ENCODE data around the gene ECPAS.
"Not testable (repeated sequence)": the region's sequence is repeated elsewhere in the genome, so short reads cannot be mapped to it uniquely, and the experiment has no call there.

Gene ECPAS

GRCh38 chr9:111467778-111468367 is 16.3 kb downstream of the ECPAS start:
- peak; percentile 7 for DNase-seq

DNA sequence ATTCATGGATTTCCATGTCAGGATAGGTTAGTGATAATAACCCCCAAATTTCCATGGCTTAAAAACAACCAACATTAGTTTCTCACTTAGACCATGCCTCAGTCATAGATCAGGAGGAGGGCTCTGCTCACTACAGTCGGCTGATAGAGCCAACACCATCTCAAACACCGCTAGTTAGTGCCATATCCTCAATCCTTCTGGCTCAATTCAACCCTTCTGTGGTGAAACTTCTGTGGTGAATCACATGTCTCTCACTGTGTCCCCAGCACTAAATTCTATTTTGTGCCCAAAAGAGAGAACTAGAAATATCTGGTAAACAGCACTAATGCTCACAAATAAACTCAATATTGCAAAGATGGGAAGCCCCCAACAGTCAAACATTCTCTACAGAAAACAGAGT is 21.1 kb downstream of the ECPAS start:
- peak; percentile 69 for DNase-seq

DNA sequence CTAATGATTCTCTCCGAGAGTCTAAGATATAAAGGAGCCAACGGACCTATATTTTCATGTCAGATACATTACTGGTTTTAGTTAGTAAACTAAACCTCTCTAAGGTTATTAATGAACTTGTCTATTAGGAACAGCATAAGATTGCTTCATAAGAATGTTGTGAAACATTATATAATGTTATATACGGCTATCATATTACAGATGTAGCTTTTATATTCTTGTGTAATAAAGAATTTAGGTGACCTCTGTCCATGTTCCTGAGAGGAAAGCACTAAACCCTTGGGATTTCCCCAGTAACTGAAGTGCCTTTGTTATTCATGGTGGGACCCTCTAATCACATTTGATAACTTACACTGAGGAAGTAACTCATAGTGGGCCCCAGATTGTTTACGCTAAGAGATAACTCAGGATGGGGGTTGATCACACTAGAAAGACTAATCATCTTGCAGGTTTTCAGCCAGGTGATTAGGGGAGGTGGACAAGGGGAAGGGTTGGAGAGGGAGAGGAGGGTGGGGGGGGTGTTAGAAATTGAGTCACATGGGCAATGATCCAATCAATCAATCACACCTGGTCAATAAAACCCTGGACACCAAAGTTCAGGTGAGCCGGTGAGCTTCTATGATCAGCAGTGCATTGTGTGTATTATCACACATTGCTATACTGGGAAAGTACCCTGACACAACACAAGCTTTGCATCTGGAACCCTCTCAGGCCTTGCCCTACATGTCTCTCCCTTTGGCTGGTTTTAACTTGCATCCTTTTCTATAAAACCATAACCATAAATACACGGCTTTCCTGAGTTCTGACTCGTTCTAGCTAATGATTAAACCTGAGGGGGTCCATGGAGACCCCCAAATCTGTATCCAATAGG is 25.8 kb downstream of the ECPAS start:
- no peak for DNase-seq

DNA sequence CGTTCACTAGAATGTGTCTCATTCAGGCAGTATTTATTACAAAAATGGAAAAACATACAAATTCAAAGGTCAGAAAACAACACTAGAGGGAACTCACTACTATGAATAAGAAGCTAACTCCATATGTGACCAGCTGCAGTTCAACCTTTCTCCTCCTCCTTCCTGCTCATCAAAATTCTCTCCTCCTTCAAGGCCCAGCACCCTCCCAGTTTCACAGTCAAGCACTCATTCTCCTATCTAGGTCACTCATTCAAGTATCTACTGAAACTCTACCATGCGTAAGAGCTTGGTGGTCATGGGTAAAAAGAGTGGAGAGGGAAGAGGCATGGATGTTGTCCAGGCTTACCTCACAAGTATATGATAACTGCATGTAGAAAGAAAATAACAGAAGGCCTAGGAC is 27.7 kb downstream of the ECPAS start:
- no peak for DNase-seq

DNA sequence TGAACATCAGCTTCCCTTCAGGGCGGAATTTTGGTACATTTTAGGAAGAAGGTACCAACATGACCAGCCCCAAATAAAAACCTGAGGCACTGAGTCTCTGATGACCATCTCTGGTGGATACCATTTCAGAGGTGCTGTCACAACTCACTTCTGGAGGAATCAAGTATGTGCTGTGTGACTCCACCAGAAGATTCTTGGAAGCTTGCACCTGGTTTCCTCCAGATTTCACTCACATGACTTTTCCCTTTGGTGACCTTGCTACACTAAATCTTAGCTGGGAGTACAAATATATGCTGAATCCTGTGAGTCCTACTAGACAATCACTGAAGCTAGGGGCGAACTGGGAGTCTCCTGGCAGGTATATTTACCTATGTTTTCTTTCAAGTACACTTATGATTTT is 28.5 kb downstream of the ECPAS start:
- no peak for DNase-seq

- DNase-seq, result no peak
Measured at GRCh38 chr9:111454751-111455150, 29.4 kb downstream of the ECPAS start.

GRCh38 chr9:111451570-111451969 is 32.6 kb downstream of the ECPAS start:
- no peak for DNase-seq

GRCh38 chr9:111450124-111450523 is 34.1 kb downstream of the ECPAS start:
- DNase-seq, result no peak

DNA sequence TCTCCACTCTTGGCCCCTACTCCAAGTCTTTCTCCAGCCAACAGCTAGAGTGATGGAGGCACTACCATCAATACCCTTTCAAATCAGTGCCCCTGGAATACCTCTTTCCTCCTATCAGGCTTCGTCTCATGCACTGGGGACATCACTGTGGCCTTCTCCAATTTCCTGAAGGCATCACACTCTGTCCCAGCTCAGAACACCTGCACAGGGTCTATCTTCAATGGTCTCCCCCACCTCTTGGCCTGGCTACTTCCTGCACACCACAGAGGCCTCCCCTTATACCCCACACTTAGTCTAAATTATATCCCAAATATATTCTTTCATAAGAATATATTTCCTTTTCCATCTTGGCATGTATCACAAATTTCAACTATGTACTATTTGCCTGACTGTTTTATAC is 34.5 kb downstream of the ECPAS start:
- no peak for DNase-seq

GRCh38 chr9:111445799-111446198 is 38.4 kb downstream of the ECPAS start:
- DNase-seq, result not testable (repeated sequence)

DNA sequence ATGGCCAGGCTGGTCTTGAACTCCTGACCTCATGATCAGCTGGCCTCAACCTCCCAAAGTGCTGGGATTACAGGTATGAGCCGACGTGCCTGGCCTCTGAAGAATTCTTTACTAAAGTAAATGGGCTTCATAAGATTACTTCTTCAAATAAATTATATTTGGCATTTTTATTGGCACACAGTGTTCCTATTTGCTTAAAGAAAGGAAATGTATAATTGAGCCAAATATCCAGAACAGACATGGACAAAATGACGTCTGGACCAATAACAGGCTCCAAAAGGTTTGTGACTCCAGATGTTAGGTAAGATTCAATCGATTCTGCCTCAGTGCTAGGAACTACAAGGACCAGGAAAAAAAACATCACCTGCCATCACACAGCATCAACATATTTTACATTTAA is 40.7 kb downstream of the ECPAS start:
- DNase-seq, result no peak

DNA sequence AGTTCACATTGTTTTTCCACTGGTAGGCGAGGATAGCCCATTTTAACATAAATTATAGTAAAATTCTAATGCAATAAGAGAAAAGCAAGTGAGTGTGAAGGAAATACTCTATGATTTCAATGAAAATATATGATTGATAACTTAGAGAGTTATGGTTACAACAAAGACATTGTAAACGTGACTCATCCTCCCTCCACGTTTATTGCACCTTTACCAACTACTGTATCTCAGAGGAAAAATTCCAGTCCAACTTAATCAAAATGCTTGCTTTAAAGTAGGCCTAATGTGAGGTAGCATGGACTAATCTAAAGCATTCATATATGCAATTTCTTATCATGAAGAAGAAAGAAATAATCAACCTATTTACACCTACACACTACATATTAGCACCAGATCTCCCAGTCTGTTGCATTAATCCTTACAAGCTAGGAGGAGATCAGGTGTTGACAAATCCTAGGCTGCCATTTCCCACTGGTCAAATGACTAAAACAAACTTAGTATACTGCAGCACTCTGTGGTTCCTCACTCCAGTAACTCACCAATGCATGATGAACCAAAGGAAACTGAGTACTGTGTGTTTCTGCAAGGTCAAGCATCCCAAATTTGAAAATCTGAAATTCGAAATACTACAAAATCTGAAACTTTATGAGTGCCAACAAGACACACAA is 41.7 kb downstream of the ECPAS start:
- DNase-seq, result no peak

DNA sequence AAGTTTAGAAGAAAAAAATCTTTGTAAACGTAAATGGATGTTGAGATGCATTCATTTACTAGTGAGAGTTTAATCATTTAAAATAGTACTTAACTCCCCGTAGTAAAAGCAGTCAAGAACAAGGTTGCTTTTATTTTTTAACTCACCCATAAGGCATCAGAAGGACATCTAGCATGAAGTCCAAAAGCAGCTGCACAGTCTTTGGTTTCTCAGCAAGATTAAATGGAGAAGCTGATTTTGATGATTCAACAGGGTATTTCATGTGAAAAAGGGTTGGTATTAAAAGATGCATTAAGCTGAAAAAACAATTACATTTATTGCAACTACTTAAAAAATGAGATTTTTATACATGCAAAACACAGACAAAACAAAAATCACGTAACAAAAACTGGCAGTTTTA is 44.0 kb downstream of the ECPAS start:
- no peak for DNase-seq

- DNase-seq, result no peak
Measured at GRCh38 chr9:111438541-111439235, 45.5 kb downstream of the ECPAS start.

DNA sequence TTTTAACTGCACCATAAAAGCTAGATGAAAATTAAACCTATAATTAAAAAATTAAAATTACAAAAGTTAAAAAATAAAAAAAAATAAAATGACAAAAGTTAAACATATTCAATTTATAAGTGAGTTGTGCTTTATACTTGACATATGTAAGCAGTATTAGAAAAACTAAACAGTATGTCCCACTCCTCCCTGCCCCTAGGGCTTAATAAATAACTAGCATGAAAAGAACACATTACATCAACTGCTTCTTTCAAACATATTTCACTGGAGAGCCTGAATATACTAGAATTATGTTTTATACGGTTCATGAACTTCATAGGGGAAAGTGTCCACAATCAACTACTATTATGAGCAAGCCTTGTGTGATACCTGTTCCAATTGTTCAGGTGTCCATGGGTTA is 47.6 kb downstream of the ECPAS start:
- no peak for DNase-seq

- DNase-seq, result no peak
Measured at GRCh38 chr9:111433082-111433481, 51.1 kb downstream of the ECPAS start.

- peak; percentile 5 for DNase-seq
Measured at GRCh38 chr9:111431684-111432083, 52.5 kb downstream of the ECPAS start.

DNA sequence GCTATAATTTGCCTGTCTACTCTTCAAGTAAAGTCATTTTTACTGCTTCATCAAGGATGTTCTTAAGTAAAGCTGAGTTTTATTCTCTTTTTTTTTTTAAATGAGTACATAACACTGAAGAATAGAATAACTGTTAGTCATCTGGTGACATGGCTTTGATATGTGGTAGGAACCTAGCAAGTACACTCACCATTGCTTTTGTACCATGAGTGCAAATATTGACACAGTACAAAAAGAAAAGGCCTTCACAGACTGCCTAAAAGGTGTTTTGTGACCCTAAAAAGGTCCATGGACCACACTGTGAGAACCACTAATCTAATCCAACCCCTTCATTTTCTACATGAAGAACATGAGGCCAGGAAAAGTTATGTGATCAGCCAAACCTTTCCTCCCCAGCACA is 55.0 kb downstream of the ECPAS start:
- no peak for DNase-seq

DNA sequence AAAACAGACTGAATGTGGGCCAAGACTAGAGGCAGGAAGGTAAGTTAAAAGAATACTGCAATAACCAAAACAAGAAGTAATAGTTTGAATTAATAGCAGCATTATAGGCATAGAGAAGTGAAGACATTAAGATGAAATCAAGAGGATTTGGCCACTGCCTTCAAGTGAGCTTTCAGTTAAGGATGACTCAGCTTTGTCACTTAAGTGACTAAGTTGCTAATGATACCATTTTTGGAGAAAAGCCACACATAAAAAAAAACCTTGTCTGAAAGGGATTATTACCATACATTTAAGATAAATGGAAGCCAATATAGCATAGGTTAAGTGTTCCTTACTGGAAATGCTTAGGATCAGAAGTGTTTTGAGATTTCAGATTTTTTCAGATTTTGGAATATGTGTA is 57.0 kb downstream of the ECPAS start:
- peak; percentile 75 for DNase-seq

DNA sequence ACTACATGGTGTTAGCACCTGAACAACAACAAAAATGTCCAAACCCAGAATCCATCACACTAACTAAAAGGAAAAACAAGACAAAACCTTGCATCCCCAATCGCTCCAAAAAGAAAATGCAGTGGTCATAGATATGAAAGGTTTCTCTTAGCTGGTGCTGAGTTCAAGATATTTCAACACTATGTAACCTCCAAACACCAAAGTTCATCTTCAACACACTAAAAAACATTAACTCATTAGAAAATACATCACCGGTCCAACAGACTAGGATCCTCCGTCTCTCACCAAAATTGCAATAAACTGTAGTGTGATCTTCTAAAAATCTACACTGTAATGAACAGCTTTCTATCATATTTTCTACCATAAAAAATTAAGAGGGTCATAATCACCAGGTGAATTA is 60.8 kb downstream of the ECPAS start:
- no peak for DNase-seq

DNA sequence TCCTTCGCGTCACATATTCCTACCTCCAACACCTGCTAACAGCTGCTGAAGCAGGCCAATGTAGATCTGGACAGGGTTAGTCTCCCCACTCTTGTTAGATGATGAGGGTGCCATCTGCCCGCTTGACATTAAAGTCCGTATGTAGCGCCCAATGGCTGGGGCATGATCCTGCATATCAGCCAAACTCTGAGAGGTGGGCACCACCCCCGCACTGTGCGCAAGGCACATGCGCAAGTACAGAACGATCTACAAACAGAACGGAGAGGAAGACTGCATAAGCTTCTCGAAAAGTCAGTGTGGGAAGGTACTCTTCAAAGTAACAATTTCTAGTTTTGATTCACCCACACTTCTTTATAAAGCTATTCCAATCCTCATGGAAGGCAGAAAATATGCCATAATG is 69.8 kb downstream of the ECPAS start:
- no peak for DNase-seq

GRCh38 chr9:111413996-111414395 is 70.2 kb downstream of the ECPAS start:
- DNase-seq, result no peak

DNA sequence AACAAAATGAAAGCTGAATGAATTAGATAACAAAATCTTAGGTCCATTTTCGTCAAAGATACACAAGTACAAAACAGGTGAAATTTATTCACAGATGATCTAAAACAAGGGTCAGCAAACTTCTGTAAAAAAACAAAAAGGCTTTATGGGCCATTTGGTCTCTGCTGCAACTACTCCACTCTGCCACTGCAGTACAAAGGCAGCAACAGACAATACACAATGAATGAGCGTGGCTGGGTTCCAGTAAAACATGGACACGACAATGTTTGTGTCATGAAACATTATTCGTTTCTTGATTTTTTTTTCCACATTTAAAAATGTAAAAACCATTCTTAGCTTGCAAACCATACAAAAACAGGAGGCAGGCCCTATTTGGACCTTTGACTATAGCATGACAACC is 71.9 kb downstream of the ECPAS start:
- no peak for DNase-seq

DNA sequence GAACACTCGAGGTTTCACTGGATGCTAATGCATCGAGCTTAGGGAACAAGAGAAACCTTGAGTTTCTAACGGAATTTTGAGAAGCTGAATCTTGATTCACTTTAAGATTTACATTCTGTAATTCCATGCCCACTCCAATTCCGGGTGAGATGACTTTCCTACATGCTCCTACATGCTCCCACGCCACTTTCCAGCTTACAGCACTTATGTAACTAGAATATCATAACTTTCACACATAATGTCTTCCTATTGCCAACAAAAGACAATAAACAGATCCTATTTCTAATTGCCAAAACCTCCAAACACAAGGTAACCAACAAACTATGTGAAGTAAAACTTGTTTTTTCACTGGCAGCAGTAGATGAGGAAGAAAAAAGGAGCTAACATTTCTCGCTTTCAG is 72.9 kb downstream of the ECPAS start:
- DNase-seq, result no peak
